Smooth muscle cell (in vitro differentiated cells): ENCODE data around the gene SETD4. TPM values are rescaled to one million over a fixed set of nuclear protein-coding genes. Genes with fewer than 3 reads are reported as not detected.
"Not testable (repeated sequence)": the region's sequence is repeated elsewhere in the genome, so short reads cannot be mapped to it uniquely, and the experiment has no call there.

ENCODE experiments used
- DNase-seq: peaks from one replicate; lab custom pipeline; 2025; ENCODE audit not compliant: unreplicated experiment; lab: John Stamatoyannopoulos, UW
- H2AFZ ChIP-seq: fragments of 200-600 bp; sonication (generic); 2 replicates; pipeline ENCODE4 v1.6.0; 2016; ENCODE audit warnings: antibody characterized with exemption, low read depth, mild to moderate bottlenecking
- H3F3A ChIP-seq: fragments of 200-600 bp; sonication (generic); 2 replicates; pipeline ENCODE4 v1.6.0; 2017; ENCODE audit warnings: antibody characterized with exemption, low read depth
- H3K27ac ChIP-seq: fragments of 200-600 bp; sonication (generic); 2 replicates; pipeline ENCODE4 v1.5.1; 2016; ENCODE audit warnings: low read depth, mild to moderate bottlenecking
- H3K27me3 ChIP-seq: fragments of 200-600 bp; sonication (generic); 2 replicates; pipeline ENCODE4 v1.6.1; 2016; ENCODE audit warnings: low read depth, mild to moderate bottlenecking
- H3K36me3 ChIP-seq: fragments of 200-600 bp; sonication (generic); 2 replicates; pipeline ENCODE4 v1.5.1; 2016; ENCODE audit warnings: low read depth
- H3K4me1 ChIP-seq: fragments of 200-600 bp; sonication (generic); 2 replicates; pipeline ENCODE4 v1.5.1; 2016; ENCODE audit warnings: low read depth
- H3K4me2 ChIP-seq: fragments of 200-600 bp; sonication (generic); 2 replicates; pipeline ENCODE4 v1.6.0; 2016; ENCODE audit warnings: mild to moderate bottlenecking
- H3K4me3 ChIP-seq: fragments of 200-600 bp; sonication (generic); 2 replicates; pipeline ENCODE4 v1.5.1; 2016; ENCODE audit warnings: mild to moderate bottlenecking
- H3K79me2 ChIP-seq: fragments of 200-600 bp; sonication (generic); 2 replicates; pipeline ENCODE4 v1.6.0; 2016; ENCODE audit warnings: low read depth, mild to moderate bottlenecking
- H3K9ac ChIP-seq: fragments of 200-600 bp; sonication (generic); 2 replicates; pipeline ENCODE4 v1.6.0; 2016; ENCODE audit warnings: low read depth
- H3K9me3 ChIP-seq: fragments of 200-600 bp; sonication (generic); replicated peaks from 2 replicates; pipeline ENCODE4 v1.5.1; 2016; ENCODE audit warnings: low read depth
- H4K20me1 ChIP-seq: fragments of 200-600 bp; sonication (generic); 2 replicates; pipeline ENCODE4 v1.6.0; 2016; ENCODE audit warnings: low read depth
- WGBS: methylation state at CpG from one replicate; pipeline ENCODE4 v1.1.7; 2016; ENCODE audit warnings: low lambda C conversion rate; 5-methylcytosine and 5-hydroxymethylcytosine counted together
- polyA plus RNA-seq: library from polyadenylated mRNA; unstranded; fragments of >200 nt; fragmentation: Nextera tagmentation; extraction: Ambion mirVana; gene quantifications from 2 replicates; pipeline ENCODE4 v1.2.1, GENCODE V29; 2016
- total RNA-seq: library from RNA; depleted of rRNA; stranded (reverse); fragments of >200 nt; gene quantifications from 2 replicates; pipeline ENCODE4 v1.2.3, GENCODE V29; 2014
- TF ChIP-seq, protein P1 (sequence below): fragments of 200-600 bp; sonication (generic); IDR thresholded peaks from 2 replicates; pipeline ENCODE4 v1.5.1; 2017; ENCODE audit warnings: borderline replicate concordance, mild to moderate bottlenecking, antibody characterized with exemption; ENCODE audit not compliant: insufficient read depth, poor library complexity, severe bottlenecking

The SETD4 gene
- total and polyA plus RNA-seq, 2 experiments from 2014 or later: 10.0 to 18.7 TPM

DNA sequence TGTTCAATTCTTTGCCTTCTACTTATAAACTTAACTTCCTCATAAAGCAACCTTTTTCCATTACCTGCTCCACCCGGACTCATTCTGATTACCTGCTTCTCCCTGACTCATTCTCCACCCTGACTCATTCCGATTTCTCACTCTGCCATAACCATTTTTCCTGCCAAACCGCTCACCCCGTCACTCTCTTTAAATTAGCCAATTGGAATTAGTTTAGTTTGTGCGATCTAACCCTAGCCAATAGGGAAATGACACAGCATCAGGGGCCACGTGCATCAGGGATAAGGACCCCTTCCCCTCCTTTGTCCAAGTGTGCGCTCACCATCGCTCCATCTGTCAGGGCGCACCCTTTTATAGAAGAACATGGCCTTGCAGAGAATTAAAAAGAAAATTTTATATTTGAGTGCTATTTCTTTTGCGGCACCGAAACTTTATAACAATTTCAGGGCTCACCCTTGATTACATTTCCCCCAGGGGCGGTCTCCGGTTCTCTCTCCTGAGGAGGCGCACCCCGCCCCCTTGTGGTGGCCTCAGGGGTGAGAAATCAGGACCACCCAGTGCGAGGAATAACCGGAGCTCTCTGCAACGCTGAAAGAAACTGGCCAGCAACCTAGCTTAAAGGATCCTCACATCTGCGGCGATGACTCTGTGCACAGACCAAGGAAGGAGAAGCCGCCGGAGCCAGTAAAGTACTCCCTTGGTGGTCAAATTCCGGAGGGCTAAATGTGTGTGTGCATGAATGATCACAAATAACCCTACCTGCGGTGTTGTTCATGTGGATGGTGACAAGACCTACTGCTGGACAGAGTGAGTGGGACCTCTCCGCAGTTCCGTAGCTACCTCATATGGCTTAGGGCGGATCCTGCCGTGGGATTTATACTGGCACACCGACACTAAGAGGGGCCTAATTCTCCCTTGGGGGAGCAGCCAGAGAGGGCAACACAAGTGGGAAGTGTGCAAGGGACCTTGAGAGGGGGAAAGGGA is 44.3 kb upstream of the SETD4 start:
- WGBS: 81% methylated on average over 29 of the region's 29 CpGs
- no peak overlapping the region for H3K4me3 ChIP-seq

DNA sequence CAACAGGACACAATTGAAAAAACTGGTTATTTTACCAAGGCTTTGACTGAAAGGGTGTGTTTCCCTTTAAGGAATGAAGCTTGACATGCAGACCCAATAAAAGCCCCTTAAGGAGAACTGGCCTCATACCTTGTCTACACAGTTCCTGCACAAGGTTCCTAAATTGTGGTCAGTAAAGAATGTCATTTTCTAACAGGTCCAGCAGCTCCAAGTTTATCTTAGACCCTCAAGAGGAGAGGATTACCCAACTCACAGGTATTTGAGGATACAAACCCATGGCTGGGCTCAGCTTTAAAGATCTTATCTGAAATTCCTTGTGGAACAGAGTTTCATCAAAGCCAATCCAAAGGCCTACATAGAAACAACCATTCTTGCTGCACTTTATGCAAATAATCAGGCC is 43.1 kb upstream of the SETD4 start:
- DNase-seq: no peak
- H3K9me3 ChIP-seq: no peaks in the 10 kb centered on the region
- no peak overlapping the region for H3K4me2 ChIP-seq
- H3K36me3 ChIP-seq: no peaks in the 10 kb centered on the region
- no peaks in the 10 kb centered on the region for H3K79me2 ChIP-seq
- TF ChIP-seq, protein P1, sequence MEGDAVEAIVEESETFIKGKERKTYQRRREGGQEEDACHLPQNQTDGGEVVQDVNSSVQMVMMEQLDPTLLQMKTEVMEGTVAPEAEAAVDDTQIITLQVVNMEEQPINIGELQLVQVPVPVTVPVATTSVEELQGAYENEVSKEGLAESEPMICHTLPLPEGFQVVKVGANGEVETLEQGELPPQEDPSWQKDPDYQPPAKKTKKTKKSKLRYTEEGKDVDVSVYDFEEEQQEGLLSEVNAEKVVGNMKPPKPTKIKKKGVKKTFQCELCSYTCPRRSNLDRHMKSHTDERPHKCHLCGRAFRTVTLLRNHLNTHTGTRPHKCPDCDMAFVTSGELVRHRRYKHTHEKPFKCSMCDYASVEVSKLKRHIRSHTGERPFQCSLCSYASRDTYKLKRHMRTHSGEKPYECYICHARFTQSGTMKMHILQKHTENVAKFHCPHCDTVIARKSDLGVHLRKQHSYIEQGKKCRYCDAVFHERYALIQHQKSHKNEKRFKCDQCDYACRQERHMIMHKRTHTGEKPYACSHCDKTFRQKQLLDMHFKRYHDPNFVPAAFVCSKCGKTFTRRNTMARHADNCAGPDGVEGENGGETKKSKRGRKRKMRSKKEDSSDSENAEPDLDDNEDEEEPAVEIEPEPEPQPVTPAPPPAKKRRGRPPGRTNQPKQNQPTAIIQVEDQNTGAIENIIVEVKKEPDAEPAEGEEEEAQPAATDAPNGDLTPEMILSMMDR: no peak
- H4K20me1 ChIP-seq: no peaks in the 10 kb centered on the region
- H3K27ac ChIP-seq: no peak overlapping the region
- H3K4me1 ChIP-seq: no peaks in the 10 kb centered on the region
- no peak overlapping the region for H2AFZ ChIP-seq
- no peak overlapping the region for H3K4me3 ChIP-seq
- no peaks in the 10 kb centered on the region for H3F3A ChIP-seq
- no peak overlapping the region for H3K9ac ChIP-seq
- H3K27me3 ChIP-seq: peaks cover 14% of the 10 kb centered on the region

More for the DNA sequence above, 44.3 kb upstream of the SETD4 start:
- H3K4me2 ChIP-seq: no peak overlapping the region
- no peaks in the 10 kb centered on the region for H3F3A ChIP-seq
- H3K79me2 ChIP-seq: no peaks in the 10 kb centered on the region
- DNase-seq: no peak
- no peaks in the 10 kb centered on the region for H3K4me1 ChIP-seq
- no peak overlapping the region for H3K27ac ChIP-seq
- no peak overlapping the region for H3K9ac ChIP-seq
- H3K9me3 ChIP-seq: no peaks in the 10 kb centered on the region
- H2AFZ ChIP-seq: no peak overlapping the region
- peaks cover 14% of the 10 kb centered on the region for H3K27me3 ChIP-seq
- no peaks in the 10 kb centered on the region for H3K36me3 ChIP-seq
- TF ChIP-seq, protein P1: peak; percentile 33
- H4K20me1 ChIP-seq: no peaks in the 10 kb centered on the region

DNA sequence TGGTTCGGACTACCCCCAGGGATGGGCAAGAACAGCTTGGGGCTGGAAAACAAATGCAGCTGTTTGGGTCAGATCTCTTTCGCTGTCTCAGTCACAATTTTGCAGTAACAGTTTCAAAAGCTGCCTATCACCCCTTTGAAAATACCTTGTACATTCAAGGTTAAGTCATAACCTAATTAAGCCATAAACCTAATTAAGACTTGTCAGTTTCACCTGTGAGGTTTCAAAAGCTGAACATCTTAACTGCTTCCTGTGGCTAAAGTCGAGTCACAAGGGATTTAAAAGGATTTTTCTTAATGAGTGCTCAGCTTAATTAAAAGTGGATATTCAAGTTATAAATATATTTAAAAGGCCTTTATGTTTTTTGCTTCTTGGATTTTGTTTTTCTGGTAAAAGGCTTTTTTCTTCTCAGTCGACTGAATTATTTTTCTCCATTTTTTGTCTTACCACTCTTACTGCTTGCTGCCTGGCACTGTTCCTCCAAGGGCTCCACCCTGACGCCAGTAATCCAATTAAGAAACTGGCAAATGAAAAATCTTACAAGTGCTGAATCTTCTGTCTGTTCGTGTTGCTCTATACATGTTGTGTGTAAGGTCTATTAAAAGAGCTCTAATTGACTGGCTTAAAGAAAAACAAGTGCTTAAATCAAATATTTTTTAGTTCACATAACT is 40.8 kb upstream of the SETD4 start:
- no peaks in the 10 kb centered on the region for H3K79me2 ChIP-seq
- no peak for DNase-seq
- no peak overlapping the region for H3K4me2 ChIP-seq
- H3K9me3 ChIP-seq: no peaks in the 10 kb centered on the region
- no peaks in the 10 kb centered on the region for H3K27me3 ChIP-seq
- WGBS: 80% methylated on average over 6 of the region's 6 CpGs
- H3K36me3 ChIP-seq: no peaks in the 10 kb centered on the region
- H3K9ac ChIP-seq: no peak overlapping the region
- no peak overlapping the region for H3K27ac ChIP-seq
- TF ChIP-seq, protein P1: no peak
- no peaks in the 10 kb centered on the region for H4K20me1 ChIP-seq
- no peaks in the 10 kb centered on the region for H3F3A ChIP-seq
- peaks cover 13% of the 10 kb centered on the region for H3K4me1 ChIP-seq
- no peak overlapping the region for H3K4me3 ChIP-seq
- no peak overlapping the region for H2AFZ ChIP-seq

DNA sequence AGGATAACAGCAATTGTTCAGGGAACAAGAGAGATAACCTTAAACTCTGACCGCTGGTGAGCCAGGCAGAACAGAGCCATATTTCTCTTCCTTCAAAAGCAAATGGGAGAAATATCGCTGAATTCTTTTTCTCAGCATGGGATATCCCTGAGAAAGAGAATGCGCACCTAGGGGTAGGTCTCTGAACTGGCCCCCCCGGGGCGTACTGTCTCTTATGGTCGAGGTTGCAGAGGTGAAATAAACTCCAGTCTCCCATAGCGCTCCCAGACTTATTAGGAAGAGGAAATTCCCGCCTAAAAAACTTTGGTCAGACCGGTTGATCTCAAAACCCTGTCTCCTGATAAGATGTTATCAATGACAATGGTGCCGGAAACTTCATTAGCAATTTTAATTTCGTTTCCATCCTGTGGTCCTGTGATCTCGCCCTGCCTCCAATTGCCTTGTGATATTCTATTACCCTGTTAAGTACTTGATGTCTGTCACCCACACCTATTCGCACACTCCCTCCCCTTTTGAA is 39.4 kb upstream of the SETD4 start:
- not testable (repeated sequence) for H3K9me3 ChIP-seq, H3K9ac ChIP-seq, H3K4me3 ChIP-seq, H3K4me2 ChIP-seq, DNase-seq, H2AFZ ChIP-seq, H3K27me3 ChIP-seq, H3F3A ChIP-seq, H4K20me1 ChIP-seq, H3K27ac ChIP-seq, H3K79me2 ChIP-seq, H3K36me3 ChIP-seq
- 68% methylated on average over 13 of the region's 13 CpGs for WGBS
- peaks cover 13% of the 10 kb centered on the region for H3K4me1 ChIP-seq
